K562 (cell line): ENCODE measurements around the gene OTULINL.

Source experiments
- EZH2 ChIP-seq: IDR thresholded peaks from 2 replicates; pipeline ENCODE4 v1.6.1; 2012; ENCODE audit warnings: low read depth, mild to moderate bottlenecking, inconsistent platforms, low read length, borderline replicate concordance
- PHF8 ChIP-seq: fragments of 200-600 bp; sonication (generic); IDR thresholded peaks from 2 replicates; pipeline ENCODE4 v1.6.1; 2012; ENCODE audit warnings: mixed run types, mild to moderate bottlenecking, inconsistent platforms, low read length, moderate library complexity, borderline replicate concordance
- POLR2A ChIP-seq: fragments of 450-650 bp; conservative IDR thresholded peaks from 2 replicates; pipeline ENCODE4 v1.6.1; 2016
- POLR2AphosphoS5 ChIP-seq: IDR thresholded peaks from 2 replicates; pipeline ENCODE4 v1.6.1; 2011; ENCODE audit warnings: mild to moderate bottlenecking, low read depth, low read length, moderate library complexity; ENCODE audit not compliant: control insufficient read depth, insufficient read depth
- SIRT6 ChIP-seq: IDR thresholded peaks from one replicate; pipeline ENCODE4 v1.6.1; 2012; ENCODE audit warnings: low read depth, mild to moderate bottlenecking, control low read depth, inconsistent platforms, low read length, moderate library complexity
- ZBTB1 ChIP-seq: sonication (generic); formaldehyde crosslinking; IDR thresholded peaks from 2 replicates; pipeline ENCODE4 v1.8.1; 2023; ENCODE audit warnings: missing genetic modification reagents, low read depth, mild to moderate bottlenecking, borderline replicate concordance
- ZNF140 ChIP-seq: fragments of 250-450 bp; sonication (Bioruptor Pico); IDR thresholded peaks from 2 replicates; pipeline ENCODE4 v1.8.0; 2021; ENCODE audit warnings: moderate library complexity, mild to moderate bottlenecking, inconsistent platforms
- TF ChIP-seq, protein P1 (sequence below): sonication (generic); formaldehyde crosslinking; IDR thresholded peaks from 2 replicates; pipeline ENCODE4 v1.9.0; 2022; ENCODE audit warnings: mild to moderate bottlenecking, missing genetic modification reagents
- TF ChIP-seq, protein P2 (sequence below): fragments of 150-350 bp; IDR thresholded peaks from 2 replicates; pipeline ENCODE4 v1.6.1; 2014; ENCODE audit warnings: low read depth, mild to moderate bottlenecking, low read length, borderline replicate concordance
- TF ChIP-seq, protein P3 (sequence below): fragments of 250-450 bp; sonication (Bioruptor Pico); IDR thresholded peaks from 2 replicates; pipeline ENCODE4 v1.5.0; 2021; ENCODE audit warnings: mild to moderate bottlenecking, moderate library complexity
- TF ChIP-seq, protein P4 (sequence below): IDR thresholded peaks from 2 replicates; pipeline ENCODE4 v1.6.1; 2014; ENCODE audit warnings: antibody characterized with exemption
- TF ChIP-seq, protein P5 (sequence below): sonication (generic); formaldehyde crosslinking; IDR thresholded peaks from 2 replicates; pipeline ENCODE4 v1.8.0; 2022; ENCODE audit warnings: mild to moderate bottlenecking, missing genetic modification reagents

DNA sequence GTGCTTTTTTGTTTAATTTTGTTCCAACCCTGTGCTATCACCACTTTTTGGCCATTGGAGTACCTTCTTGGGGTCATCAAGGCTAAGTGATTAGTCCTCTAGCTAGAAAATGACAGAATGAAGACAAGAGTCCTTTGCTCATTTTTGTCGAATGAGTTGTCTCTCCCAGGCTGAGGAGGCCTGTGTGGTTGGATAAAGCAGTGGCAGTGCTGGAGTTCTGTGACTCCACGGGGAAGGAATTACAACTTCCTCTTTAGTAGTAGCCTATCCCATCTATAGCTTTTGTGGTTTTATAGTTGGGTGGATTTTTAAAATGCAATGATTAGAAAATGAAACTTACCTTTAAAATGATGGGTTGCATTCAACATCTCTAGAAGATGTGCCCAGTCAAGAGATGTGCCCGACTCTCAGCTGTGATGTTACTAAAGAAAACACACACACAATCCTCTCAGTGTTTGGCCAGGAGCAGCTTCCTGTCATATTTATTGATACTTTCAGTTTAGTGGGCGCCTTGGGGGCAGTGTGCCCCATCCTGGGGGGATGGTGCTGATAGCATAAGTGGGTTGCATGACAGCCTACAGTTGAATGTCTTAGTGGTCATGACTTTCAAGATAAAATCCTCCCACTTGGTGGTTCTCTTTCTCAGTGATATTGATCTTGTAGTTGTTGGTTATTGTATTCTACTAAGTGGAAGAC is 11.9 kb downstream of the OTULINL start:
- TF ChIP-seq SIRT6 (no peak), ZBTB1 (CRISPR knock-in tag) (no peak), PHF8 (no peak), ZNF140 (CRISPR knock-in tag) (no peak), POLR2A (no peak), POLR2AphosphoS5 (no peak), EZH2 (no peak)
- TF ChIP-seq, protein P1, sequence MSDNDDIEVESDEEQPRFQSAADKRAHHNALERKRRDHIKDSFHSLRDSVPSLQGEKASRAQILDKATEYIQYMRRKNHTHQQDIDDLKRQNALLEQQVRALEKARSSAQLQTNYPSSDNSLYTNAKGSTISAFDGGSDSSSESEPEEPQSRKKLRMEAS (CRISPR knock-in tag), result no peak
- TF ChIP-seq, protein P2, sequence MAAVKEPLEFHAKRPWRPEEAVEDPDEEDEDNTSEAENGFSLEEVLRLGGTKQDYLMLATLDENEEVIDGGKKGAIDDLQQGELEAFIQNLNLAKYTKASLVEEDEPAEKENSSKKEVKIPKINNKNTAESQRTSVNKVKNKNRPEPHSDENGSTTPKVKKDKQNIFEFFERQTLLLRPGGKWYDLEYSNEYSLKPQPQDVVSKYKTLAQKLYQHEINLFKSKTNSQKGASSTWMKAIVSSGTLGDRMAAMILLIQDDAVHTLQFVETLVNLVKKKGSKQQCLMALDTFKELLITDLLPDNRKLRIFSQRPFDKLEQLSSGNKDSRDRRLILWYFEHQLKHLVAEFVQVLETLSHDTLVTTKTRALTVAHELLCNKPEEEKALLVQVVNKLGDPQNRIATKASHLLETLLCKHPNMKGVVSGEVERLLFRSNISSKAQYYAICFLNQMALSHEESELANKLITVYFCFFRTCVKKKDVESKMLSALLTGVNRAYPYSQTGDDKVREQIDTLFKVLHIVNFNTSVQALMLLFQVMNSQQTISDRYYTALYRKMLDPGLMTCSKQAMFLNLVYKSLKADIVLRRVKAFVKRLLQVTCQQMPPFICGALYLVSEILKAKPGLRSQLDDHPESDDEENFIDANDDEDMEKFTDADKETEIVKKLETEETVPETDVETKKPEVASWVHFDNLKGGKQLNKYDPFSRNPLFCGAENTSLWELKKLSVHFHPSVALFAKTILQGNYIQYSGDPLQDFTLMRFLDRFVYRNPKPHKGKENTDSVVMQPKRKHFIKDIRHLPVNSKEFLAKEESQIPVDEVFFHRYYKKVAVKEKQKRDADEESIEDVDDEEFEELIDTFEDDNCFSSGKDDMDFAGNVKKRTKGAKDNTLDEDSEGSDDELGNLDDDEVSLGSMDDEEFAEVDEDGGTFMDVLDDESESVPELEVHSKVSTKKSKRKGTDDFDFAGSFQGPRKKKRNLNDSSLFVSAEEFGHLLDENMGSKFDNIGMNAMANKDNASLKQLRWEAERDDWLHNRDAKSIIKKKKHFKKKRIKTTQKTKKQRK, result no peak
- TF ChIP-seq, protein P3, sequence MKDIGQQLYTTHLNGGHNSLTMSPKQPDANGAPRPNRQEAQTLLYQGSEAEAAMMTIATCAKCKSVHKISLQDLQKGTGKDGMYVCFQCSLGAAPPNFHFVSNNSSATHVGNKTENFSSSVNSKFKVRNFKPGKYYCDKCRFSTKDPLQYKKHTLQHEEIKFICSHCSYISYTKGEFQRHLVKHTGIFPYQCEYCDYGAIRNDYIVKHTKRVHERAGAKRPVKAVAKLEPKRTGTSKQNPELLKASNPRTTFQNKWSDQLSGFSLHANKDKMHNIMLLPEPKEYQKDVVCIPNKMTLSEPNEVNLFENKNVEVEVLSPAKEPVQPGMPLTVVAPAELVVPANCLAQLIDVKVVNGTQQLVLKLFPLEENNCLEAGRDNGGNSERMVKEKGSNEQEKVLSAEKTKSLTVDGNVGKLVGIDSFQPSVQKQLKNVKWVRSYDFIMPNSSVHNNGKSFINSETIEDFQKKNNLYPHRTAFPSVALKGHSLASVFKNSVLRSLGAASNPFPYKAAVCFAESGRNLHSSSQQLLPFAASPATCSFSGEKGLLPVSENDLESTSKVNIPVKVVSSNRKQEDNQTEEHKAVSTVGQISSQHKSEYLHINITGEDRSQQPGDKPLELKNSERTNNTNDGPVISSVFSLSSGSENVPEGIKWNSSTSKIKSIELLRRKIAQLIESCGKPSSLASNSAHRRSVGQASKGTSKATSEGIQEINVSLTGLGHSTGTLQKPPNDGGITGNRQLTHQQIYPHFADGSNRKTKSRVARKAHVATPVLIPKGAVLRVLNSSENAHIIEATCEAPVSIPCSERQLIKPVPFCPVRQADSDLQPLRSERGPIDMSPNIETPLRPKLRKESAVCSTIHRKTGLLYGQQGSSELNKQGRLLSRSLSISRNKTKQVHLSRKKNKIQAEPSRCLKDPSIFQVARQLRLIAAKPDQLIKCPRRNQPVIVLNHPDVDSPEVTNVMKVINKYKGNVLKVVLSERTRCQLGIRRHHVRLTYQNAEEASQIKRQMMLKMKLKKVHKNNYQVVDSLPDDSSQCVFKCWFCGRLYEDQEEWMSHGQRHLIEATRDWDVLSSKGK, result no peak
- TF ChIP-seq, protein P4, sequence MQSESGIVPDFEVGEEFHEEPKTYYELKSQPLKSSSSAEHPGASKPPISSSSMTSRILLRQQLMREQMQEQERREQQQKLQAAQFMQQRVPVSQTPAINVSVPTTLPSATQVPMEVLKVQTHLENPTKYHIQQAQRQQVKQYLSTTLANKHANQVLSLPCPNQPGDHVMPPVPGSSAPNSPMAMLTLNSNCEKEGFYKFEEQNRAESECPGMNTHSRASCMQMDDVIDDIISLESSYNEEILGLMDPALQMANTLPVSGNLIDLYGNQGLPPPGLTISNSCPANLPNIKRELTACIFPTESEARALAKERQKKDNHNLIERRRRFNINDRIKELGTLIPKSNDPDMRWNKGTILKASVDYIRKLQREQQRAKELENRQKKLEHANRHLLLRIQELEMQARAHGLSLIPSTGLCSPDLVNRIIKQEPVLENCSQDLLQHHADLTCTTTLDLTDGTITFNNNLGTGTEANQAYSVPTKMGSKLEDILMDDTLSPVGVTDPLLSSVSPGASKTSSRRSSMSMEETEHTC, result no peak
- TF ChIP-seq, protein P5, sequence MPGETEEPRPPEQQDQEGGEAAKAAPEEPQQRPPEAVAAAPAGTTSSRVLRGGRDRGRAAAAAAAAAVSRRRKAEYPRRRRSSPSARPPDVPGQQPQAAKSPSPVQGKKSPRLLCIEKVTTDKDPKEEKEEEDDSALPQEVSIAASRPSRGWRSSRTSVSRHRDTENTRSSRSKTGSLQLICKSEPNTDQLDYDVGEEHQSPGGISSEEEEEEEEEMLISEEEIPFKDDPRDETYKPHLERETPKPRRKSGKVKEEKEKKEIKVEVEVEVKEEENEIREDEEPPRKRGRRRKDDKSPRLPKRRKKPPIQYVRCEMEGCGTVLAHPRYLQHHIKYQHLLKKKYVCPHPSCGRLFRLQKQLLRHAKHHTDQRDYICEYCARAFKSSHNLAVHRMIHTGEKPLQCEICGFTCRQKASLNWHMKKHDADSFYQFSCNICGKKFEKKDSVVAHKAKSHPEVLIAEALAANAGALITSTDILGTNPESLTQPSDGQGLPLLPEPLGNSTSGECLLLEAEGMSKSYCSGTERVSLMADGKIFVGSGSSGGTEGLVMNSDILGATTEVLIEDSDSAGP (CRISPR knock-in tag), result no peak
